ENCODE data around the gene CRYZL1. TPM values are rescaled to one million over a fixed set of nuclear protein-coding genes. Genes with fewer than 3 reads are reported as not detected.

The CRYZL1 gene
- total RNA-seq, 1 donor from 2014 or later: 43.6 TPM

GRCh38 chr21:33549848-33550771, 91.4 kb downstream of the CRYZL1 start:
- no peak for DNase-seq (ENCODE audit: extremely low spot score, unreplicated experiment)
- no peak overlapping the region for H3K4me3 Mint-ChIP-seq (ENCODE audit: unreplicated experiment)
- peaks cover 13% of the 10 kb centered on the region for H3K4me1 Mint-ChIP-seq (ENCODE audit: unreplicated experiment)
- no peak overlapping the region for H3K27ac Mint-ChIP-seq (ENCODE audit: unreplicated experiment)
- TF ChIP-seq CTCF (IDR thresholded peaks at IDR 0.05): no peak
- H3K9me3 Mint-ChIP-seq (ENCODE audit: unreplicated experiment): no peaks in the 10 kb centered on the region
- H3K27me3 Mint-ChIP-seq (ENCODE audit: unreplicated experiment): no peaks in the 10 kb centered on the region
- H3K36me3 Mint-ChIP-seq (ENCODE audit: unreplicated experiment): peaks cover 46% of the 10 kb centered on the region

GRCh38 chr21:33546086-33546485, 95.5 kb downstream of the CRYZL1 start:
- H3K36me3 Mint-ChIP-seq (ENCODE audit: unreplicated experiment): peaks cover 21% of the 10 kb centered on the region
- TF ChIP-seq CTCF (IDR thresholded peaks at IDR 0.05): no peak
- DNase-seq (ENCODE audit: extremely low spot score, unreplicated experiment): no peak
- no peak overlapping the region for H3K4me3 Mint-ChIP-seq (ENCODE audit: unreplicated experiment)
- H3K9me3 Mint-ChIP-seq (ENCODE audit: unreplicated experiment): no peaks in the 10 kb centered on the region
- no peak overlapping the region for H3K27ac Mint-ChIP-seq (ENCODE audit: unreplicated experiment)
- H3K4me1 Mint-ChIP-seq (ENCODE audit: unreplicated experiment): peaks cover 29% of the 10 kb centered on the region
- H3K27me3 Mint-ChIP-seq (ENCODE audit: unreplicated experiment): no peaks in the 10 kb centered on the region

GRCh38 chr21:33544451-33545195, 96.9 kb downstream of the CRYZL1 start:
- Mint-ChIP-seq H3K27ac (ENCODE audit: unreplicated experiment) (peak overlapping the region; percentile 100), H3K4me1 (ENCODE audit: unreplicated experiment) (peaks cover 39% of the 10 kb centered on the region), H3K4me3 (ENCODE audit: unreplicated experiment) (peak overlapping the region; percentile 97), H3K9me3 (ENCODE audit: unreplicated experiment) (no peaks in the 10 kb centered on the region), H3K27me3 (ENCODE audit: unreplicated experiment) (no peaks in the 10 kb centered on the region), H3K36me3 (ENCODE audit: unreplicated experiment) (peaks cover 12% of the 10 kb centered on the region)
- DNase-seq (ENCODE audit: extremely low spot score, unreplicated experiment): no peak
- TF ChIP-seq CTCF (IDR thresholded peaks at IDR 0.05): no peak

GRCh38 chr21:33543505-33544129, 97.9 kb downstream of the CRYZL1 start:
- Mint-ChIP-seq H3K27me3 (ENCODE audit: unreplicated experiment) (no peaks in the 10 kb centered on the region), H3K9me3 (ENCODE audit: unreplicated experiment) (no peaks in the 10 kb centered on the region), H3K36me3 (ENCODE audit: unreplicated experiment) (peaks cover 7% of the 10 kb centered on the region), H3K4me3 (ENCODE audit: unreplicated experiment) (peak overlapping the region; percentile 97), H3K27ac (ENCODE audit: unreplicated experiment) (peak overlapping the region; percentile 100), H3K4me1 (ENCODE audit: unreplicated experiment) (peaks cover 39% of the 10 kb centered on the region)
- DNase-seq (ENCODE audit: extremely low spot score, unreplicated experiment): peak; percentile 89
- TF ChIP-seq CTCF (IDR thresholded peaks at IDR 0.05): no peak
